GM13977 (cell line): ENCODE measurements around the gene SIN3B.

ENCODE experiments used
- DNase-seq: peaks from one replicate; pipeline ENCODE4 v3.0.0; 2012; ENCODE audit warnings: low spot score
- in situ Hi-C: fragments of 300-500 bp; cut with MboI; formaldehyde crosslinking; loops from one replicate; pipeline ENCODE4 v1.12.0; 2022; ENCODE audit warnings: low sequenced_read_pairs, low pct_unique_long_range_greater_than_20kb, mixed read lengths, inconsistent platforms; ENCODE audit not compliant: unreplicated experiment
- TF ChIP-seq, protein P1 (sequence below): IDR thresholded peaks from 2 replicates; pipeline ENCODE4 v1.5.1; 2012; ENCODE audit warnings: mild to moderate bottlenecking, control low read depth; ENCODE audit not compliant: insufficient read depth; ENCODE audit errors: extremely low read depth, missing control alignments

The SIN3B gene

GRCh38 chr19:16921766-16922591 lies 92.8 kb downstream of the SIN3B start:
- in situ Hi-C loops = no loop called here
- TF ChIP-seq, protein P1, sequence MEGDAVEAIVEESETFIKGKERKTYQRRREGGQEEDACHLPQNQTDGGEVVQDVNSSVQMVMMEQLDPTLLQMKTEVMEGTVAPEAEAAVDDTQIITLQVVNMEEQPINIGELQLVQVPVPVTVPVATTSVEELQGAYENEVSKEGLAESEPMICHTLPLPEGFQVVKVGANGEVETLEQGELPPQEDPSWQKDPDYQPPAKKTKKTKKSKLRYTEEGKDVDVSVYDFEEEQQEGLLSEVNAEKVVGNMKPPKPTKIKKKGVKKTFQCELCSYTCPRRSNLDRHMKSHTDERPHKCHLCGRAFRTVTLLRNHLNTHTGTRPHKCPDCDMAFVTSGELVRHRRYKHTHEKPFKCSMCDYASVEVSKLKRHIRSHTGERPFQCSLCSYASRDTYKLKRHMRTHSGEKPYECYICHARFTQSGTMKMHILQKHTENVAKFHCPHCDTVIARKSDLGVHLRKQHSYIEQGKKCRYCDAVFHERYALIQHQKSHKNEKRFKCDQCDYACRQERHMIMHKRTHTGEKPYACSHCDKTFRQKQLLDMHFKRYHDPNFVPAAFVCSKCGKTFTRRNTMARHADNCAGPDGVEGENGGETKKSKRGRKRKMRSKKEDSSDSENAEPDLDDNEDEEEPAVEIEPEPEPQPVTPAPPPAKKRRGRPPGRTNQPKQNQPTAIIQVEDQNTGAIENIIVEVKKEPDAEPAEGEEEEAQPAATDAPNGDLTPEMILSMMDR = no peak
- no peak for DNase-seq

DNA sequence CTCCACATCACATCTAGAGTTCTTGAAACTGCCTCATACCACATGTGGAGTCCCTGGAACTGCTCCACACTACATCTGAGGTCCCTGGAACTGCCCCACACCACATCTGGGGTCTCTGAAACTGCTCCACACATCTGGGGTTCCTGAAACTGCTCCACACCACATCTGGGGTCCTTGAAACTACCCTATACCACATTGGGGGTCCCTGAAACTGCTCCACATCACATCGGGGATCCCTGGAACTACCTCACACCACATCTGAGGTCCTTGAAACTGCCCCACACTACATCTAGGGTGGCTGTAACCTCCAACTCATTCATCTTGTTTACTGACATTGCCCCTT lies 93.4 kb downstream of the SIN3B start:
- TF ChIP-seq, protein P1 = no peak
- no peak for DNase-seq

GRCh38 chr19:16922949-16923348 lies 93.8 kb downstream of the SIN3B start:
- in situ Hi-C loops = no loop called here
- TF ChIP-seq, protein P1 = no peak
- no peak for DNase-seq

More for the DNA sequence above, 93.4 kb downstream of the SIN3B start:
- in situ Hi-C loops = no loop called here

DNA sequence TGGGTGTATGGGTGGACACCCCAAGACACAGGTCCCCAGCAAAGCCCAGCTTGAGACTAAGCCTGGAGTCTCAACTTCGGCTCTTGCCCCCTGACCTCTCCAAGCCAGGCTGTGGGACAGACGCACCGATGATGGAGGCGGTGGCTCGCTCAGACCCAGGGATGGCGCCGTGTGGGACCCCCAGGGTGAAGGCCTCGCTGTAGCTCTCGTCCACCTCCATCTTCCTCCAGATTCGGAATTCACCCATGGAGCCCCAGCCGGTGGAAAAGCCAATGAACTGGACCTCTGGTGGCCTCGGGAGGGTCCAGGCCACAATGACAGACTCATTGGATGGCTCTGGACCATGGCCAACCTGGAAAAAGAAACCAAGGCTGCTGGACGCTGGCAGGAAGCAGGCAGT lies 98.7 kb downstream of the SIN3B start:
- DNase-seq = no peak
- TF ChIP-seq, protein P1 = no peak
- in situ Hi-C loops = no loop called here

GRCh38 chr19:16928351-16928750 lies 99.2 kb downstream of the SIN3B start:
- DNase-seq = no peak
- TF ChIP-seq, protein P1 = no peak
- in situ Hi-C loops = no loop called here

DNA sequence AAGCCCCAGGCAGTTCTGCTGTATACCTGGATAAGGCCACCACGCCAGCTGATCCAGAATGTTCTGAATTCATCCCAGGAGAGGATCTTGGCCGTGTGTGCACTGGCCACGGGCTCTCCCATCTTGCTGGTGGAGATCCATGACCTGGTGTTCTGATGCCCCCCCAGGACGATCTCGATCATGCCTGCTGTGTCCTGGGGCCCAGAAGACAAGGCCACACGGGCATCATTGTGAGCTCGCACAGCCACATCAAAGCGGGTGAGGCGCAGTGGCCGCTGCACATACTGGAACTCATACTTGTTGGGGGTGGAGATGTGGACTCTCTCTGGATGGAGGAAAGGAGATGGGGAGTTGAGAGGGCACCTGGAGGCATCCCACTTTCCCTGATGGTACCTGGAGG lies 99.7 kb downstream of the SIN3B start:
- TF ChIP-seq, protein P1 = no peak
- DNase-seq = no peak
- in situ Hi-C loops = no loop called here
